ENCODE measurements around the gene DGKE.

DNA sequence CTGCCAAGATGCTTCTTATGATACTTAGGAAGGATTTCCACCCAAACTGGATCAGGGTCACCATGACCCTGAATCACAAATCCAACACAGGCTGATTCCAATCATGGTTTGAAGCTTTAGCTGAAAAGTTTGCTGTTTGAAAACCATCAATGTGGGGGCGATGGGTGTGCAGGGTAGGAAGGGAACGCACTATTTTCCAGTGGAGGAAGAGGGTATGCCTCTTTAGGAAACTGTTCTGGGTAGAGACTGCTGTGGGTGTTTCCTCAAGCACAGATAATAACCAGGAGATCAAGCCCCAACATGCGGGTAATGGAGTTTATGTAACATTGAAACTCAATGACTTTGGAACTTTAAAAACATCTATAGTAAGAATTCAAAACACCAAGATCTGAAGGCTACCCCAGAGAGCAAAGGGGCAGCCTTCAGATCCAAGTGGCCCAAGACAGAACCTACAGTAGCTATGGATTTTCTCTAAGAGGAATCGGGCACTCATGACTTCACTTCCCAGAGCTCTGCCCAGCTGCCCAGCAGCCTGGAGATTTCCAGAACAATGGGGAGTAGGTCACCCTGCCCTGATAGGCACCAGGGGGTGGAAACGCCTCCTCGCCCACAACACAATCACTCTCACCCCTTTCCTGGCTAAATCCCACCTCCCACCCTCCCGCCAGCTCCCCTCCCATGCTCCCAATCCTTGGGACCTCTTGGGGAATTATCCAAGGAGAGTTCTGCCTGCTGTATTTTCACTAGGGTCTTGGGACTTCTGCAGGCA is 57.1 kb downstream of the DGKE start:
- TF ChIP-seq SMC3 (conservative IDR thresholded peaks at IDR 0.05; ENCODE audit: poor library complexity) (no peak), EP300 (conservative IDR thresholded peaks at IDR 0.05; ENCODE audit: poor library complexity, severe bottlenecking) (no peak)
- TF ChIP-seq, protein P1, sequence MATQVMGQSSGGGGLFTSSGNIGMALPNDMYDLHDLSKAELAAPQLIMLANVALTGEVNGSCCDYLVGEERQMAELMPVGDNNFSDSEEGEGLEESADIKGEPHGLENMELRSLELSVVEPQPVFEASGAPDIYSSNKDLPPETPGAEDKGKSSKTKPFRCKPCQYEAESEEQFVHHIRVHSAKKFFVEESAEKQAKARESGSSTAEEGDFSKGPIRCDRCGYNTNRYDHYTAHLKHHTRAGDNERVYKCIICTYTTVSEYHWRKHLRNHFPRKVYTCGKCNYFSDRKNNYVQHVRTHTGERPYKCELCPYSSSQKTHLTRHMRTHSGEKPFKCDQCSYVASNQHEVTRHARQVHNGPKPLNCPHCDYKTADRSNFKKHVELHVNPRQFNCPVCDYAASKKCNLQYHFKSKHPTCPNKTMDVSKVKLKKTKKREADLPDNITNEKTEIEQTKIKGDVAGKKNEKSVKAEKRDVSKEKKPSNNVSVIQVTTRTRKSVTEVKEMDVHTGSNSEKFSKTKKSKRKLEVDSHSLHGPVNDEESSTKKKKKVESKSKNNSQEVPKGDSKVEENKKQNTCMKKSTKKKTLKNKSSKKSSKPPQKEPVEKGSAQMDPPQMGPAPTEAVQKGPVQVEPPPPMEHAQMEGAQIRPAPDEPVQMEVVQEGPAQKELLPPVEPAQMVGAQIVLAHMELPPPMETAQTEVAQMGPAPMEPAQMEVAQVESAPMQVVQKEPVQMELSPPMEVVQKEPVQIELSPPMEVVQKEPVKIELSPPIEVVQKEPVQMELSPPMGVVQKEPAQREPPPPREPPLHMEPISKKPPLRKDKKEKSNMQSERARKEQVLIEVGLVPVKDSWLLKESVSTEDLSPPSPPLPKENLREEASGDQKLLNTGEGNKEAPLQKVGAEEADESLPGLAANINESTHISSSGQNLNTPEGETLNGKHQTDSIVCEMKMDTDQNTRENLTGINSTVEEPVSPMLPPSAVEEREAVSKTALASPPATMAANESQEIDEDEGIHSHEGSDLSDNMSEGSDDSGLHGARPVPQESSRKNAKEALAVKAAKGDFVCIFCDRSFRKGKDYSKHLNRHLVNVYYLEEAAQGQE (IDR thresholded peaks at IDR 0.05; ENCODE audit: borderline replicate concordance), result no peak
- TF ChIP-seq, protein P2, sequence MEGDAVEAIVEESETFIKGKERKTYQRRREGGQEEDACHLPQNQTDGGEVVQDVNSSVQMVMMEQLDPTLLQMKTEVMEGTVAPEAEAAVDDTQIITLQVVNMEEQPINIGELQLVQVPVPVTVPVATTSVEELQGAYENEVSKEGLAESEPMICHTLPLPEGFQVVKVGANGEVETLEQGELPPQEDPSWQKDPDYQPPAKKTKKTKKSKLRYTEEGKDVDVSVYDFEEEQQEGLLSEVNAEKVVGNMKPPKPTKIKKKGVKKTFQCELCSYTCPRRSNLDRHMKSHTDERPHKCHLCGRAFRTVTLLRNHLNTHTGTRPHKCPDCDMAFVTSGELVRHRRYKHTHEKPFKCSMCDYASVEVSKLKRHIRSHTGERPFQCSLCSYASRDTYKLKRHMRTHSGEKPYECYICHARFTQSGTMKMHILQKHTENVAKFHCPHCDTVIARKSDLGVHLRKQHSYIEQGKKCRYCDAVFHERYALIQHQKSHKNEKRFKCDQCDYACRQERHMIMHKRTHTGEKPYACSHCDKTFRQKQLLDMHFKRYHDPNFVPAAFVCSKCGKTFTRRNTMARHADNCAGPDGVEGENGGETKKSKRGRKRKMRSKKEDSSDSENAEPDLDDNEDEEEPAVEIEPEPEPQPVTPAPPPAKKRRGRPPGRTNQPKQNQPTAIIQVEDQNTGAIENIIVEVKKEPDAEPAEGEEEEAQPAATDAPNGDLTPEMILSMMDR (IDR thresholded peaks at IDR 0.05; ENCODE audit: poor library complexity, severe bottlenecking), result no peak

Measured in neural cell (in vitro differentiated cells).